Esophagus squamous epithelium (tissue), 4 donors: ENCODE data around the gene PPM1K.

Source experiments
- CTCF ChIP-seq, 6 experiments: fragments of 450-650 bp in 4 of 6; fragments of 200-600 bp in 2 of 6; sonication (generic) in 2 of 6; IDR thresholded peaks; one replicate each; pipeline ENCODE4 v1.5.1; 2016 to 2019; ENCODE audit warnings: antibody characterized with exemption in 6 of 6, mild to moderate bottlenecking in 4 of 6, moderate library complexity in 4 of 6
- POLR2A ChIP-seq, 4 donors: fragments of 450-650 bp; IDR thresholded peaks; one replicate each; pipeline ENCODE4 v1.6.1; 2017; ENCODE audit warnings: antibody characterized with exemption in 4 of 4, mild to moderate bottlenecking in 4 of 4, moderate library complexity in 3 of 4

DNA sequence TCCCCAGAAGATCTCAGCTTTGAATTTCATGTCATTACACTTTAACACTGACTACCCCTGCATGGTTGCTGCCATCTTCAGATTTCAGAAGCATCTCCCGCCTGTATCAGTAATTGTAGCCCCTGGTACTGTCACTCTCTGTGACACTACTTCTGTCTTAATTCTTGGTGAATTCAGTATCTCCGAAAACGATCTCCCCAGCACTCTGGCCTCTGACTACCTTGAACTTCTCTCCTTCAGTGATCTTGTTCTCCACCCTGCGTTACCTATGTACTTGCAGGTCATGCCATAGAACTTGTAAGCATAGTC lies 72.2 kb downstream of the PPM1K start:
- TF ChIP-seq CTCF (IDR thresholded peaks at IDR 0.05) (no peak), POLR2A (IDR thresholded peaks at IDR 0.05) (no peak)
